Adipocyte (in vitro differentiated cells): ENCODE measurements around the gene ITPK1.

Experiments used
- DNase-seq: peaks from one replicate; pipeline ENCODE4 v3.0.0-alpha.2; 2015; ENCODE audit warnings: low read depth
- H3K27me3 ChIP-seq: replicated peaks from 2 replicates; pipeline ENCODE4 v1.7.0; 2013; ENCODE audit warnings: mild to moderate bottlenecking, low read length, moderate library complexity; ENCODE audit not compliant: control insufficient read depth, insufficient read depth
- H3K36me3 ChIP-seq: 2 replicates; pipeline ENCODE4 v1.7.0; 2013; ENCODE audit warnings: low read length, mild to moderate bottlenecking, moderate library complexity; ENCODE audit not compliant: control insufficient read depth, insufficient read depth, severe bottlenecking
- H3K4me1 ChIP-seq: 2 replicates; pipeline ENCODE4 v1.7.0; 2013; ENCODE audit warnings: mild to moderate bottlenecking, low read length, moderate library complexity; ENCODE audit not compliant: control insufficient read depth, insufficient read depth
- H3K4me3 ChIP-seq: 2 replicates; pipeline ENCODE4 v1.7.0; 2013; ENCODE audit warnings: mild to moderate bottlenecking, low read length, moderate library complexity
- H3K9ac ChIP-seq: 2 replicates; pipeline ENCODE4 v1.7.0; 2013; ENCODE audit warnings: mild to moderate bottlenecking, low read length, moderate library complexity
- H3K9me3 ChIP-seq: 2 replicates; pipeline ENCODE4 v1.7.0; 2013; ENCODE audit warnings: mild to moderate bottlenecking, low read length, moderate library complexity; ENCODE audit not compliant: control insufficient read depth

ITPK1 gene

GRCh38 chr14:93002049-93002448 is 113.7 kb downstream of the ITPK1 start:
- Histone ChIP-seq H3K4me1 (peaks cover 38% of the 10 kb centered on the region), H3K4me3 (no peak overlapping the region), H3K27me3 (no peaks in the 10 kb centered on the region), H3K36me3 (no peaks in the 10 kb centered on the region), H3K9ac (no peak overlapping the region), H3K9me3 (no peaks in the 10 kb centered on the region)
- DNase-seq = no peak

DNA sequence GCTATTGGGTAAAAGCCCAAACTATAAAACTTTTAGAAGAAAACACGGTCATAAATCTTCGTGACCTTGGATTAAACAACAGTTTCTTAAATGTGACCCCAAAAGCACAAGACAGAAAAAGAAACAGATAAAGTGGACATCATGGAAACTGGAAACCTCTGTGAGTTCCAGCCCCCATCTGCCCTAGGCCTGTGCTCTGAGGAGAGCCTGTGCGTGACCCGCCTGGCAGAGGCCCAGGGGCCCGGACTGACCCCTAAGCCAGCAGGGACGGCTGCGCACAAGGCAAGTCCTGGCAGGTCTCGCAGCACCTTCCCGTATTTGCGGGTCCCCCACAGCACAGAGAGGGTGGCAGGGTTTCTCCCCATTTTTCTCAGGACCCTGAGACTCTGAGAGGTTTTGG is 116.8 kb downstream of the ITPK1 start:
- Histone ChIP-seq H3K36me3 (no peaks in the 10 kb centered on the region), H3K27me3 (no peaks in the 10 kb centered on the region), H3K9me3 (no peaks in the 10 kb centered on the region), H3K4me3 (no peak overlapping the region), H3K9ac (no peak overlapping the region), H3K4me1 (peaks cover 8% of the 10 kb centered on the region)
- no peak for DNase-seq

GRCh38 chr14:92997343-92998061 is 118.2 kb downstream of the ITPK1 start:
- Histone ChIP-seq H3K9ac (no peak overlapping the region), H3K9me3 (no peaks in the 10 kb centered on the region), H3K4me3 (no peak overlapping the region), H3K36me3 (peaks cover 14% of the 10 kb centered on the region), H3K27me3 (no peaks in the 10 kb centered on the region), H3K4me1 (no peaks in the 10 kb centered on the region)
- no peak for DNase-seq

GRCh38 chr14:92995620-92996019 is 120.1 kb downstream of the ITPK1 start:
- Histone ChIP-seq H3K9ac (no peak overlapping the region), H3K27me3 (no peaks in the 10 kb centered on the region), H3K4me1 (no peaks in the 10 kb centered on the region), H3K4me3 (no peak overlapping the region), H3K9me3 (no peaks in the 10 kb centered on the region), H3K36me3 (peaks cover 20% of the 10 kb centered on the region)
- no peak for DNase-seq

GRCh38 chr14:92994942-92995341 is 120.8 kb downstream of the ITPK1 start:
- Histone ChIP-seq H3K27me3 (no peaks in the 10 kb centered on the region), H3K4me3 (no peak overlapping the region), H3K4me1 (no peaks in the 10 kb centered on the region), H3K36me3 (peaks cover 23% of the 10 kb centered on the region), H3K9ac (no peak overlapping the region), H3K9me3 (peaks cover 3% of the 10 kb centered on the region)
- DNase-seq = no peak

- H3K4me1 ChIP-seq = no peaks in the 10 kb centered on the region
- H3K27me3 ChIP-seq = no peaks in the 10 kb centered on the region
- no peak for DNase-seq
- peaks cover 25% of the 10 kb centered on the region for H3K36me3 ChIP-seq
- H3K9me3 ChIP-seq = peaks cover 6% of the 10 kb centered on the region
- H3K9ac ChIP-seq = no peak overlapping the region
- no peak overlapping the region for H3K4me3 ChIP-seq
Observed at GRCh38 chr14:92994131-92994676, 121.5 kb downstream of the ITPK1 start.

DNA sequence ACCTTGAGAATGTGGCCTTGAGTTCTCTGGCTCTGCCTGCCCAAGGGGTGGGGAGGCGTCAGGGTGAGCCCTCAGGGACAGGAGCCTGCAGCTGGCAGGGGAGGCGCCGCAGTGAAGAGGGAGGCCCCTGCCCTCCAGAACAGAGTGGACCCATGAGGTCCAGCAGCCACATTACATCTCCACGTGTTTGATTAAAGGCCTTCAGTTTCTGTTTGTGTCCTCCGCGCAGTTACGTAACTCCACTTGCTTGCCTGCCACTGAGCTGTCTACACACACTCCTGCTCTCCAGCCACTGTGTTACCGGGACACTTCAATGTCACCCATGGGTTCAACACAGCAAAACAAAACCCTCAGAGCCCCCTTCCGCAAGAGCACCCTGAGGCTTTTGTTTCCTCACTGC is 122.4 kb downstream of the ITPK1 start:
- Histone ChIP-seq H3K9me3 (peaks cover 6% of the 10 kb centered on the region), H3K4me3 (no peak overlapping the region), H3K36me3 (peaks cover 25% of the 10 kb centered on the region), H3K9ac (no peak overlapping the region), H3K4me1 (no peaks in the 10 kb centered on the region), H3K27me3 (no peaks in the 10 kb centered on the region)
- DNase-seq = no peak

DNA sequence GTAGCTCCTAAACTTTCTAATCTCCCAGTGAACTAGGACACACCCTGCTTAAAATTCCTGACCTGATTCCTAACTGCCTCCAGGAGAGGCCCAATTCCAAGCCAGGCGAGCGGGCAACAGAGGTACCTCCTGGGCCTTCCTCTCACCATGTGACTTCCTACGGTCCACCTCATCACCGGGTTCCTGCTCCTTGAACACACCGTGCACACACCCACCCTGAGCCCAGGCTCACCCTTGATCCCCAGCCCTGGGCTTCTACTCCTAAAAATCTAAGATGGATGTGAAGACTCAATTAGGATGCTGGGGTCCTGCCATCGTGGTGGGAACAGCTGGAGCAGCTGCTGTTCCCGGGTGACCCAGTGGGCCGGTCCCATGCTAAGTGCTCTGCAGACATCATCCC is 124.2 kb downstream of the ITPK1 start:
- no peak overlapping the region for H3K9ac ChIP-seq
- H3K4me3 ChIP-seq = no peak overlapping the region
- no peak for DNase-seq
- H3K9me3 ChIP-seq = peaks cover 6% of the 10 kb centered on the region
- H3K4me1 ChIP-seq = peaks cover 2% of the 10 kb centered on the region
- no peaks in the 10 kb centered on the region for H3K27me3 ChIP-seq
- H3K36me3 ChIP-seq = peaks cover 25% of the 10 kb centered on the region

DNA sequence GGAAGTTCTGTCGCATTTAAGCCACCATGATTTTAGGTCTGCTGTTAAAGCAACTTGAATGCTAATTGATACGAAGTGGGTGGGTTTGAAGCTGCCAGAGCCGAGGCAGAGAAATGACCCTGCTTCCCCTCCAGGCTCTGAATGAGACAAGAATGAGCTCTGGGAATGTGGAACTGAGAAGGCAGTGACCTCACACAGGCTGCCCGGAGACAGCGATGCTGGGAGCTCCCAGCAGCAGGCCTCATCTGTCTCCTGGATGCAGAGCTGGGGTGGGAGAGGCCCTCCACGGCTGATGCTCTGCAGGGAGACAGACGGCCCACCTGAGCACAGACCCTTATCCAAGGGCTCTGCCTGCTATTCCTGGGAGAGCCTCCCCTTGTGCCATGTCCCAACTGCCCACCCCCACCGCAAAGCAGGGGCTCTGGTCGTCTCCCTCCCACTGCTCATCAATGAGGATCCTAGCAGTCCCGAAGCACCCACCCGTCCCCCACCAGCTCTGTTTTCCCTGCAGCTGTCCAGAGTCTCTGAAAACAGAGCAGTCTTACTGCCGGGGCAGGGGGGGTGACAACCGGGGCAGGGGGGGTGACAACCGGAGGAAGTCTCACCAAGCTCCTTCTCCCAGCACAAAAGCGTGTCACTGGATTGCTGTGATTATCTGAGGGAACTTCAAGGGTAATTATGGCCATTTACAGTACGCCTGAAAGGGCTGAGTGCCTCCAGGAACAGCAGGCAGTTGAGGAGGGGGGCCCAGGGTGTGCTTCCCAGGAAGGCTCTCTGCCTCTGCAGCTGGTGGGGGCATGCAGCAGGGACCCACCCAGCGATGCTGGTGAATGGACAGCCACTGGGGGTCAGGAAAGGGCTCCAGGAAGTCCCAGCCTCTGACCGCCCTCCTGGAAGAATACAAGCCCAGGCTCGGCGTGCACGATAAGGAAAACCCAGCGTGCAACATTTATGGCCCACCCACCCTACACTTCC is 125.0 kb downstream of the ITPK1 start:
- H3K4me3 ChIP-seq = no peak overlapping the region
- no peak for DNase-seq
- no peaks in the 10 kb centered on the region for H3K27me3 ChIP-seq
- H3K4me1 ChIP-seq = peaks cover 10% of the 10 kb centered on the region
- peaks cover 25% of the 10 kb centered on the region for H3K36me3 ChIP-seq
- peaks cover 6% of the 10 kb centered on the region for H3K9me3 ChIP-seq
- H3K9ac ChIP-seq = no peak overlapping the region

DNA sequence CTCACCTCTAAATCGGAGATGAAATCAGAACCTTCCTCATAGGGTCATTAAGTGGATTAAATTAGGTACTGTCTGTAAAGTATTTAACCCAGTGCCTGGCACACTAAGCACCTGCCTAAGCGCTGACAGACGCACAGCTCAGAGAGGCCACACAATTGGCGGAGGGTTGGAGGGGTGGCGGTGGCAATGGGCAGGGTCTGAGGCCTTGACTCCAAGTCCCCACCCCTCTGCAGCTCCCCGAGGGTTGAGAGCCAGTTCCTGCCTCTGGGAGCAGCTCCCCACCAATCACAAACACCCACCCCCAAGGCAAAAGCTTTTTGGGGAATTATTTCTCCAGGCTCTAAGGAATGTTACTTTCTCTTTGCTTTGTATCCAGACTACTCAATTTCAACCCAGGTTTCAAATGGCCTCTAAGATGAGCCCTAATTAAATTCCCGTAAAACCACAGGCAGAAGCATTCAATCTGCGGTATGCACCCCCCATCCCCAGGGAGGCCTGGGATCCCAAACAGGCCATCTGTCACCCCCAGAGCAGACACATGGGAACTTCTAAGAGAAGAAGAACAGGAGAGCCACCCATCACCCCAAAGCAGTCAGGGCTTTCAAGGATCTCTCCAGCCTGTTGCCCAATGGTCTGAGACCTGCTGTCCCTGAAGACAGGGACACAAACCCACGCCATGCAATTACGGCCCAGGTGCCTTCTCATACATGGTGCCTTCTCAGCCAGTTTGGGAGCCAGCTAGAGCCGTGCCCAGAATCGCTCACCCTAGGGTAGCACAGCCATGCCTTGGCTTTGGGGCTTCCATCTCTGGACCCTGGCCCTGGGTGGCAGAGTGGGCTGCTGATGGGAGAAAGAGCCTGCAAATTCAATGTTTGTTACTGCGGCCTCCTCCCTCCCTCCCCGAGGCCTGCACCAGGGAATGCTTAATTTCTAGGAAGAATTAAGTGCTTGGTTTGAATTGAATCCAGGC is 126.7 kb downstream of the ITPK1 start:
- peaks cover 6% of the 10 kb centered on the region for H3K9me3 ChIP-seq
- peaks cover 25% of the 10 kb centered on the region for H3K36me3 ChIP-seq
- H3K4me3 ChIP-seq = no peak overlapping the region
- no peak for DNase-seq
- no peak overlapping the region for H3K9ac ChIP-seq
- H3K4me1 ChIP-seq = peaks cover 14% of the 10 kb centered on the region
- no peaks in the 10 kb centered on the region for H3K27me3 ChIP-seq
